ENCODE measurements around the gene ALDH3A2.

DNA sequence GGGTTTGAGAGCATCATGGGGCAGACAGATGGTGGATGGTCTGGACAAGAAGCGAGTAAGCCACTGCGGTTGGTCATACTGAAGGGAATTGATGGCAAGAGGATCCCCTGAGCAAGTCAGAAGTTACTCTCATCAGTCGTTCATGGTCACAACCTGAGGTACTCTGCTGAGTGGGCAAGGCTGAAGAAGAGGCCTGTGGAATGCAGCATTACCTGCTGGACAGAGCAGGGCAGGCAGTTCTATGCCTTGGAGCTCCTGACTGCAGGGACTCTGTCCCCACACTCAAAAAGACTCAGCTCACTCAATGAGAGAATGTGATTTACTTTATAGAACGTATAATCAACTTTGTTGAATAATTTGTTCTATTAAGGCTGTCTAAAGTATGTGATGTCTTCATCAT, 28.3 kb downstream of the ALDH3A2 start:
- TF ChIP-seq POLR2AphosphoS5 (IDR thresholded peaks at IDR 0.05; ENCODE audit: borderline replicate concordance, low read depth, low read length) (no peak), EZH2 (IDR thresholded peaks at IDR 0.05) (no peak)

Measured in SK-N-MC (cell line).